Upper lobe of left lung (tissue), 4 donors: Measurements from ENCODE around the gene XRCC5.

Source experiments
- EP300 ChIP-seq, 4 donors: sonication (generic); formaldehyde crosslinking; IDR thresholded peaks; one replicate each; pipeline ENCODE4 v1.5.1; 2017; ENCODE audit warnings: antibody characterized with exemption in 4 of 4, control low read depth in 2 of 4
- POLR2A ChIP-seq, 4 donors: fragments of 450-650 bp; IDR thresholded peaks; one replicate each; pipeline ENCODE4 v1.5.1; 2016 to 2017; ENCODE audit warnings: antibody characterized with exemption in 4 of 4, mild to moderate bottlenecking in 2 of 4
- POLR2AphosphoS5 ChIP-seq, 2 donors: sonication (generic); formaldehyde crosslinking; IDR thresholded peaks; one replicate each; pipeline ENCODE4 v1.5.1; 2017; ENCODE audit warnings: antibody characterized with exemption in 2 of 2
- TF ChIP-seq, protein P1 (sequence below), 6 experiments: fragments of 450-650 bp in 4 of 6; fragments of 200-600 bp in 2 of 6; sonication (generic) in 2 of 6; IDR thresholded peaks; one replicate each; pipeline ENCODE4 v1.5.1; 2016 to 2019; ENCODE audit warnings: antibody characterized with exemption in 6 of 6

DNA sequence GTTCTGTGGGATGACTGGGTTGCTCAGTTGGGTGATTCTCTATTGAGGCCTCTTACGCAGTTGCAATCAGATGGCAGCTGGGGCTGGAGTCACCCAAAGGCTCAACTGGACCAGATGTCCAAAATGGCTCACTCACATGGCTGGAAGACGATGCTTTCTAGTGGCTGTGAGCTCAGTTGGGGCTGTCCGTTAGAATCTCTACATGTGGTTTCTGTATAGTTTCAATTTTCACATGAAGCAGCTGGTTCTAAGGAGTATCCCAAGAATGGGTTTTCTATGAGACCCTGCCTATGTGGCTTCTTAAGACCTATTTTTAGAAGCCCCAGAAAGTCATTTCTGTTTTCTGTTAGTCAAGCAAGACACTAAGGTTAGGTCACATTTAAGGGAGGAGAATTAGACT is 4.4 kb downstream of the XRCC5 start:
- TF ChIP-seq, protein P1, sequence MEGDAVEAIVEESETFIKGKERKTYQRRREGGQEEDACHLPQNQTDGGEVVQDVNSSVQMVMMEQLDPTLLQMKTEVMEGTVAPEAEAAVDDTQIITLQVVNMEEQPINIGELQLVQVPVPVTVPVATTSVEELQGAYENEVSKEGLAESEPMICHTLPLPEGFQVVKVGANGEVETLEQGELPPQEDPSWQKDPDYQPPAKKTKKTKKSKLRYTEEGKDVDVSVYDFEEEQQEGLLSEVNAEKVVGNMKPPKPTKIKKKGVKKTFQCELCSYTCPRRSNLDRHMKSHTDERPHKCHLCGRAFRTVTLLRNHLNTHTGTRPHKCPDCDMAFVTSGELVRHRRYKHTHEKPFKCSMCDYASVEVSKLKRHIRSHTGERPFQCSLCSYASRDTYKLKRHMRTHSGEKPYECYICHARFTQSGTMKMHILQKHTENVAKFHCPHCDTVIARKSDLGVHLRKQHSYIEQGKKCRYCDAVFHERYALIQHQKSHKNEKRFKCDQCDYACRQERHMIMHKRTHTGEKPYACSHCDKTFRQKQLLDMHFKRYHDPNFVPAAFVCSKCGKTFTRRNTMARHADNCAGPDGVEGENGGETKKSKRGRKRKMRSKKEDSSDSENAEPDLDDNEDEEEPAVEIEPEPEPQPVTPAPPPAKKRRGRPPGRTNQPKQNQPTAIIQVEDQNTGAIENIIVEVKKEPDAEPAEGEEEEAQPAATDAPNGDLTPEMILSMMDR (IDR thresholded peaks at IDR 0.05), result no peak
- no peak for TF ChIP-seq EP300 (IDR thresholded peaks at IDR 0.05)
- no peak for TF ChIP-seq POLR2AphosphoS5 (IDR thresholded peaks at IDR 0.05)
- no peak for TF ChIP-seq POLR2A (IDR thresholded peaks at IDR 0.05)
